Measurements from ENCODE around the gene NDUFAF5.

GRCh38 chr20:13841206-13841605 is 56.4 kb downstream of the NDUFAF5 start:
- TF ChIP-seq, protein P1, sequence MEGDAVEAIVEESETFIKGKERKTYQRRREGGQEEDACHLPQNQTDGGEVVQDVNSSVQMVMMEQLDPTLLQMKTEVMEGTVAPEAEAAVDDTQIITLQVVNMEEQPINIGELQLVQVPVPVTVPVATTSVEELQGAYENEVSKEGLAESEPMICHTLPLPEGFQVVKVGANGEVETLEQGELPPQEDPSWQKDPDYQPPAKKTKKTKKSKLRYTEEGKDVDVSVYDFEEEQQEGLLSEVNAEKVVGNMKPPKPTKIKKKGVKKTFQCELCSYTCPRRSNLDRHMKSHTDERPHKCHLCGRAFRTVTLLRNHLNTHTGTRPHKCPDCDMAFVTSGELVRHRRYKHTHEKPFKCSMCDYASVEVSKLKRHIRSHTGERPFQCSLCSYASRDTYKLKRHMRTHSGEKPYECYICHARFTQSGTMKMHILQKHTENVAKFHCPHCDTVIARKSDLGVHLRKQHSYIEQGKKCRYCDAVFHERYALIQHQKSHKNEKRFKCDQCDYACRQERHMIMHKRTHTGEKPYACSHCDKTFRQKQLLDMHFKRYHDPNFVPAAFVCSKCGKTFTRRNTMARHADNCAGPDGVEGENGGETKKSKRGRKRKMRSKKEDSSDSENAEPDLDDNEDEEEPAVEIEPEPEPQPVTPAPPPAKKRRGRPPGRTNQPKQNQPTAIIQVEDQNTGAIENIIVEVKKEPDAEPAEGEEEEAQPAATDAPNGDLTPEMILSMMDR (IDR thresholded peaks at IDR 0.05), result no peak
- no peak for TF ChIP-seq POLR2A (IDR thresholded peaks at IDR 0.05)

Measured in heart left ventricle (tissue), 13 donors.